ENCODE data around the gene KRT82. TPM values are rescaled to one million over a fixed set of nuclear protein-coding genes. Genes with fewer than 3 reads are reported as not detected.

The KRT82 gene
- total RNA-seq, 1 donor from 2014 or later = not detected

GRCh38 chr12:52442600-52443061 is 36.5 kb upstream of the KRT82 start:
- no peaks in the 10 kb centered on the region for H3K27me3 ChIP-seq
- H3K9me3 ChIP-seq = no peaks in the 10 kb centered on the region
- DNase-seq (ENCODE audit: extremely low spot score in 2 of 2) = no peak
- H3K27ac ChIP-seq = no peak overlapping the region
- no peak overlapping the region for H3K4me3 ChIP-seq
- no peaks in the 10 kb centered on the region for H3K36me3 ChIP-seq
- intact Hi-C loops (cut with DNase I) = no loop called here
- TF ChIP-seq POLR2A (IDR thresholded peaks at IDR 0.05) = no peak
- no peak for TF ChIP-seq POLR2AphosphoS5 (IDR thresholded peaks at IDR 0.05; ENCODE audit: insufficient read depth in 1 of 2, low read depth in 1 of 2)
- TF ChIP-seq CTCF (IDR thresholded peaks at IDR 0.05) = no peak
- H3K4me1 ChIP-seq = peaks cover 18% of the 10 kb centered on the region

DNA sequence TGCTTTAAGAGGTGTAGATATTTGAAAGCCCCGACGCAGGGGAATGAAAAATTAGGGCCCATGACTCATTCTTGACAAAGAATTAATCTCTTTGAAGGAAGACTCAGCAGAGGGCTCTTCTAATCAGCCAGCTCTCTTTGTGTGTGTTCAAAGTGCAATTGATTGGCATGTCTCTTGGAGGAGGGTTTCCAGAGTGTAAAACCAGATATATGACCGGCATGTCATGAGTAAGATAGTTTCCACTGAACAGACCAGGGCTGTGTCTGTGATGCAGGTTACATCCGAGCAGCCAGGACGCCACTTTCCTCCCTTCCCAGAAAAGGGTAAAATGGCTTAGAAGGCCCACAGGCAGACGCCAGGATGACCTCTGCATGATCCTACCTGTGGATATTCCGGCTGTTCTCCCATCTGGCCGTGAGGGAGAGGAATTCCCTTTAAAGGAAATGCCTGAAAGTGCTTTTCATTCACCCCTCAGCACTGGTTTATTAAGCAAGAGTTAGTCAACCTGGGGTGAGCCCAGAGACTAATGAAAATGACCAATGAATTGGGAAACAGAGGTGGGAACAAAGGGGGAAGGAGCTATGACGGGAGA is 35.3 kb upstream of the KRT82 start:
- intact Hi-C loops (cut with DNase I) = no loop called here
- H3K4me1 ChIP-seq = peaks cover 31% of the 10 kb centered on the region
- H3K27me3 ChIP-seq = no peaks in the 10 kb centered on the region
- H3K4me3 ChIP-seq = no peak overlapping the region
- peak in 1 of 2 donors; percentile 71 for DNase-seq (ENCODE audit: extremely low spot score in 2 of 2)
- H3K27ac ChIP-seq = no peak overlapping the region
- H3K36me3 ChIP-seq = no peaks in the 10 kb centered on the region
- no peak for TF ChIP-seq POLR2AphosphoS5 (IDR thresholded peaks at IDR 0.05; ENCODE audit: insufficient read depth in 1 of 2, low read depth in 1 of 2)
- no peak for TF ChIP-seq POLR2A (IDR thresholded peaks at IDR 0.05)
- no peak for TF ChIP-seq CTCF (IDR thresholded peaks at IDR 0.05)
- H3K9me3 ChIP-seq = no peaks in the 10 kb centered on the region

- no peaks in the 10 kb centered on the region for H3K27me3 ChIP-seq
- no peak overlapping the region for H3K4me3 ChIP-seq
- no peaks in the 10 kb centered on the region for H3K9me3 ChIP-seq
- H3K4me1 ChIP-seq = peaks cover 33% of the 10 kb centered on the region
- intact Hi-C loops (cut with DNase I) = no loop called here
- DNase-seq (ENCODE audit: extremely low spot score in 2 of 2) = peak in 1 of 2 donors; percentile 74
- TF ChIP-seq POLR2A (IDR thresholded peaks at IDR 0.05) = no peak
- TF ChIP-seq POLR2AphosphoS5 (IDR thresholded peaks at IDR 0.05; ENCODE audit: insufficient read depth in 1 of 2, low read depth in 1 of 2) = no peak
- no peaks in the 10 kb centered on the region for H3K36me3 ChIP-seq
- no peak overlapping the region for H3K27ac ChIP-seq
These were observed 34.7 kb upstream of the KRT82 start for GRCh38 chr12:52440821-52441319.

GRCh38 chr12:52439845-52440244 is 33.7 kb upstream of the KRT82 start:
- Histone ChIP-seq H3K9me3 (no peaks in the 10 kb centered on the region), H3K27me3 (no peaks in the 10 kb centered on the region), H3K4me1 (peaks cover 33% of the 10 kb centered on the region), H3K4me3 (no peak overlapping the region), H3K36me3 (no peaks in the 10 kb centered on the region), H3K27ac (no peak overlapping the region)
- DNase-seq (ENCODE audit: extremely low spot score in 2 of 2) = no peak
- no peak for TF ChIP-seq CTCF (IDR thresholded peaks at IDR 0.05)
- no peak for TF ChIP-seq POLR2AphosphoS5 (IDR thresholded peaks at IDR 0.05; ENCODE audit: insufficient read depth in 1 of 2, low read depth in 1 of 2)
- TF ChIP-seq POLR2A (IDR thresholded peaks at IDR 0.05) = no peak
- intact Hi-C loops (cut with DNase I) = no loop called here

DNA sequence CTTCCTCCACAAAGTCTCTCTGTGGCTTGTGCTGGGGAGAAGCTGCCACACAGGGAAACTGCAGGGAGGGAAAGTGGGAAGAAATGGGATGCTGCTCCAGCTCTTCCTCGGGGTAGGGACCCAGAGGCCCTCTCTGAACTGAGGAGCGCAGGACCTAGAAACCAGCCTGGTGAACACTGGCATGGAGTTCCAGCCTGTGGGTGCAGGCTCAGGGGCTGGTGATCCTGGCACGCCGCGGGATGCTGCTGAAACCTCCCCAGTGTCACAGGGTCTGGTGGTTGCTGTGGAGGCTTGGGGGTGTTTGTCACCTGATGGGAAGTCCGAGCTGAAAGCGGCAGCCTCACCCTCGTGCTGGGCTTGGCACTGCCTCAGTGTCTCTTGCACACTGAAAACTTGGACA is 33.3 kb upstream of the KRT82 start:
- Histone ChIP-seq H3K4me1 (peaks cover 37% of the 10 kb centered on the region), H3K9me3 (no peaks in the 10 kb centered on the region), H3K27ac (no peak overlapping the region), H3K27me3 (no peaks in the 10 kb centered on the region), H3K36me3 (no peaks in the 10 kb centered on the region), H3K4me3 (no peak overlapping the region)
- TF ChIP-seq POLR2AphosphoS5 (IDR thresholded peaks at IDR 0.05; ENCODE audit: insufficient read depth in 1 of 2, low read depth in 1 of 2) (no peak), CTCF (IDR thresholded peaks at IDR 0.05) (no peak), POLR2A (IDR thresholded peaks at IDR 0.05) (no peak)
- intact Hi-C loops (cut with DNase I) = no loop called here
- peak in 1 of 2 donors; percentile 54 for DNase-seq (ENCODE audit: extremely low spot score in 2 of 2)

All from vagina (tissue), 2 donors.